Loucy (cell line): ENCODE results near the gene WWOX.

ENCODE experiments used
- H2AFZ ChIP-seq: fragments of 200-600 bp; sonication (generic); 2 replicates; pipeline ENCODE4 v1.6.0; 2016; ENCODE audit warnings: antibody characterized with exemption, mild to moderate bottlenecking, low read length, moderate library complexity
- H3F3A ChIP-seq: fragments of 200-600 bp; 2 replicates; pipeline ENCODE4 v1.6.0; 2016; ENCODE audit warnings: antibody characterized with exemption, low read depth, mild to moderate bottlenecking
- H3K27me3 ChIP-seq: fragments of 200-600 bp; sonication (generic); 2 replicates; pipeline ENCODE4 v1.6.1; 2014; ENCODE audit warnings: low read length, mild to moderate bottlenecking; ENCODE audit not compliant: insufficient read depth, poor library complexity, severe bottlenecking
- H3K36me3 ChIP-seq: fragments of 200-600 bp; sonication (generic); 2 replicates; pipeline ENCODE4 v1.6.1; 2016; ENCODE audit warnings: low read length; ENCODE audit not compliant: insufficient read depth
- H3K4me1 ChIP-seq: fragments of 200-600 bp; sonication (generic); 2 replicates; pipeline ENCODE4 v1.5.1; 2014; ENCODE audit warnings: low read length, mild to moderate bottlenecking; ENCODE audit not compliant: insufficient read depth, poor library complexity, severe bottlenecking
- H3K4me2 ChIP-seq: fragments of 200-600 bp; sonication (generic); 2 replicates; pipeline ENCODE4 v1.6.0; 2014; ENCODE audit warnings: antibody characterized with exemption, low read length, low read depth, mild to moderate bottlenecking; ENCODE audit not compliant: poor library complexity, severe bottlenecking
- H3K4me3 ChIP-seq: fragments of 200-600 bp; sonication (generic); 2 replicates; pipeline ENCODE4 v1.5.1; 2014; ENCODE audit warnings: low read length, mild to moderate bottlenecking, mixed read lengths; ENCODE audit not compliant: poor library complexity, severe bottlenecking
- H3K79me2 ChIP-seq: fragments of 200-600 bp; sonication (generic); 2 replicates; pipeline ENCODE4 v1.6.1; 2014; ENCODE audit warnings: low read length; ENCODE audit not compliant: insufficient read depth
- H3K9ac ChIP-seq: fragments of 200-600 bp; sonication (generic); 2 replicates; pipeline ENCODE4 v1.6.0; 2014; ENCODE audit warnings: mild to moderate bottlenecking, low read depth, low read length, moderate library complexity; ENCODE audit not compliant: poor library complexity, severe bottlenecking
- H3K9me2 ChIP-seq: fragments of 200-600 bp; sonication (generic); replicated peaks from 2 replicates; pipeline ENCODE4 v1.6.1; 2016; ENCODE audit warnings: low read depth, low read length, mixed read lengths
- H3K9me3 ChIP-seq: fragments of 200-600 bp; sonication (generic); 2 replicates; pipeline ENCODE4 v1.6.1; 2014; ENCODE audit warnings: mild to moderate bottlenecking, antibody characterized with exemption, low read length, low read depth; ENCODE audit not compliant: insufficient read depth
- H4K20me1 ChIP-seq: fragments of 200-600 bp; sonication (generic); 2 replicates; pipeline ENCODE4 v1.6.0; 2014; ENCODE audit warnings: antibody characterized with exemption, low read length, mild to moderate bottlenecking; ENCODE audit not compliant: insufficient read depth, poor library complexity, severe bottlenecking
- EZH2phosphoT487 ChIP-seq: fragments of 200-600 bp; IDR thresholded peaks from 2 replicates; pipeline ENCODE4 v1.6.1; 2018; ENCODE audit warnings: antibody characterized with exemption, mild to moderate bottlenecking, moderate library complexity, borderline replicate concordance
- TF ChIP-seq, protein P1 (sequence below): fragments of 200-600 bp; sonication (generic); conservative IDR thresholded peaks from 2 replicates; pipeline ENCODE4 v1.5.1; 2014; ENCODE audit warnings: mild to moderate bottlenecking, antibody characterized with exemption, low read length

WWOX gene

DNA sequence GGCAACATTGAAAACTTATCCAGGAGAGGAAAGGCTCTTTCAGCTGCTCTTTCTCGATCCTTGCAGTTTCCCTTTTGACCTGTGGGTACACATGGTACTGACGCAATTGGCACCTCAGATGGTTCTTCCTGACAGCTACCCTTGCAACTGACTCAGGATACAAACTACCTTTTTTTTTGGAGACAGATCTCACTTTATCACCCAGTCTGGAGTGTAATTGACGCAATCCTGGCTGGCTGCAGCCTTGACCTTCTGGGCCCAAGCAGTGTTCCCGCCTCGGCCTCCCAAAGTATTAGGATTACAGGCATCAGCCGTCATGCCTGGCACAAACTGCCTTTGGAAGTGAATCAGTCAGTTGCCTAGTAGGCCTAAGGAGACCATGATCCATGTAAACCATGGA is 607.2 kb downstream of the WWOX start:
- no peaks in the 10 kb centered on the region for H3K4me1 ChIP-seq
- H3K9me2 ChIP-seq: no peaks in the 10 kb centered on the region
- H3K79me2 ChIP-seq: no peaks in the 10 kb centered on the region
- no peaks in the 10 kb centered on the region for H3F3A ChIP-seq
- H3K4me2 ChIP-seq: no peak overlapping the region
- TF ChIP-seq, protein P1, sequence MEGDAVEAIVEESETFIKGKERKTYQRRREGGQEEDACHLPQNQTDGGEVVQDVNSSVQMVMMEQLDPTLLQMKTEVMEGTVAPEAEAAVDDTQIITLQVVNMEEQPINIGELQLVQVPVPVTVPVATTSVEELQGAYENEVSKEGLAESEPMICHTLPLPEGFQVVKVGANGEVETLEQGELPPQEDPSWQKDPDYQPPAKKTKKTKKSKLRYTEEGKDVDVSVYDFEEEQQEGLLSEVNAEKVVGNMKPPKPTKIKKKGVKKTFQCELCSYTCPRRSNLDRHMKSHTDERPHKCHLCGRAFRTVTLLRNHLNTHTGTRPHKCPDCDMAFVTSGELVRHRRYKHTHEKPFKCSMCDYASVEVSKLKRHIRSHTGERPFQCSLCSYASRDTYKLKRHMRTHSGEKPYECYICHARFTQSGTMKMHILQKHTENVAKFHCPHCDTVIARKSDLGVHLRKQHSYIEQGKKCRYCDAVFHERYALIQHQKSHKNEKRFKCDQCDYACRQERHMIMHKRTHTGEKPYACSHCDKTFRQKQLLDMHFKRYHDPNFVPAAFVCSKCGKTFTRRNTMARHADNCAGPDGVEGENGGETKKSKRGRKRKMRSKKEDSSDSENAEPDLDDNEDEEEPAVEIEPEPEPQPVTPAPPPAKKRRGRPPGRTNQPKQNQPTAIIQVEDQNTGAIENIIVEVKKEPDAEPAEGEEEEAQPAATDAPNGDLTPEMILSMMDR: no peak
- TF ChIP-seq EZH2phosphoT487: no peak
- no peaks in the 10 kb centered on the region for H3K36me3 ChIP-seq
- peaks cover 7% of the 10 kb centered on the region; the same call in 1 of the 2 replicates for H3K9me3 ChIP-seq
- H3K4me3 ChIP-seq: no peak overlapping the region
- no peak overlapping the region for H2AFZ ChIP-seq
- H4K20me1 ChIP-seq: no peaks in the 10 kb centered on the region
- H3K9ac ChIP-seq: no peak overlapping the region
- H3K27me3 ChIP-seq: no peaks in the 10 kb centered on the region

DNA sequence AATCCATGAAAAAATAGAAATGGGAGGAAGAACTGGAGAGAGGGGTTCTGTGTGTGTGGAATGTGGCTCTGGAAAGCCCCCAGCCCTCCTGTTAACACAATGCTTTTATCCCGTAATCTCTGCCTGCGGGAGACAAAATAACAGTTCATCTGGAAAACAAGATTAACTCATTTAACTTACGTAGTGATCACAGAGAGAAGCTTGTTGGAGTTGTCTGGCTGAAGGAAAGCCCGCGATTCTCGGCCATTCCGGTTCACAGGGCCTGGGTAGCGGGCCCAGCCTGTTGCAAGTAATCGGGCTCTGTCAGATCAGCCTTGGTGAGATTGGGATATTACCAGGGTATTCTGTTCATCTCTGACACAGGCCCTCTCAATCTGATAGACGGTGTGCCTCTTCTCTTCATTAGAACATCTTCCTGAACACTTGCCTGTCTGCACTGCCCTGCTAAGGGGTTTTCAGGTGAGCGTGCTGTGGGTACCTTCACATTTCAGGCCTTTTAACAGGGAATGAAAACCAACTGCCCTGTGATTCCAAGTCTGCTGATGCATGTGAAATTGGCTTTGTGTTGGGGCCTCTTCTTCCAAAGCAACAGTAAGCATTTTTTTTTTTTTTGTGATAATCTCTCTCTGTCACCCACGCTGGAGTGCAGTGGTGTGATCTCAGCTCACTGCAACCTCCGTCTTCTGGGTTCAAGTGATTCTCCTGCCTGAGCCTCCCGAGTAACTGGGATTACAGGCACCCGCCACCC is 609.9 kb downstream of the WWOX start:
- H3K4me2 ChIP-seq: no peak overlapping the region
- H3K27me3 ChIP-seq: no peaks in the 10 kb centered on the region
- no peak overlapping the region for H2AFZ ChIP-seq
- H3F3A ChIP-seq: no peaks in the 10 kb centered on the region
- H3K79me2 ChIP-seq: no peaks in the 10 kb centered on the region
- no peaks in the 10 kb centered on the region for H4K20me1 ChIP-seq
- H3K9ac ChIP-seq: no peak overlapping the region
- no peaks in the 10 kb centered on the region for H3K36me3 ChIP-seq
- no peaks in the 10 kb centered on the region for H3K9me2 ChIP-seq
- TF ChIP-seq, protein P1: no peak
- TF ChIP-seq EZH2phosphoT487: no peak
- peaks cover 7% of the 10 kb centered on the region; the same call in 1 of the 2 replicates for H3K9me3 ChIP-seq
- H3K4me3 ChIP-seq: no peak overlapping the region
- H3K4me1 ChIP-seq: no peaks in the 10 kb centered on the region

GRCh38 chr16:78715106-78715505 is 615.7 kb downstream of the WWOX start:
- H3K27me3 ChIP-seq: no peaks in the 10 kb centered on the region
- H3K9me3 ChIP-seq: no peaks in the 10 kb centered on the region
- no peaks in the 10 kb centered on the region for H3K79me2 ChIP-seq
- no peak overlapping the region for H3K4me2 ChIP-seq
- H3K4me1 ChIP-seq: no peaks in the 10 kb centered on the region
- no peaks in the 10 kb centered on the region for H3K36me3 ChIP-seq
- no peaks in the 10 kb centered on the region for H3F3A ChIP-seq
- TF ChIP-seq, protein P1: no peak
- no peak for TF ChIP-seq EZH2phosphoT487
- no peaks in the 10 kb centered on the region for H4K20me1 ChIP-seq
- H3K9ac ChIP-seq: no peak overlapping the region
- H3K9me2 ChIP-seq: no peaks in the 10 kb centered on the region
- no peak overlapping the region for H2AFZ ChIP-seq
- no peak overlapping the region for H3K4me3 ChIP-seq
